ENCODE measurements around the gene SNX15. TPM values are rescaled to one million over a fixed set of nuclear protein-coding genes. Genes with fewer than 3 reads are reported as not detected.

SNX15 gene
- total and polyA plus RNA-seq, 4 donors = 16.2 to 28.4 (median 18.9) TPM

DNA sequence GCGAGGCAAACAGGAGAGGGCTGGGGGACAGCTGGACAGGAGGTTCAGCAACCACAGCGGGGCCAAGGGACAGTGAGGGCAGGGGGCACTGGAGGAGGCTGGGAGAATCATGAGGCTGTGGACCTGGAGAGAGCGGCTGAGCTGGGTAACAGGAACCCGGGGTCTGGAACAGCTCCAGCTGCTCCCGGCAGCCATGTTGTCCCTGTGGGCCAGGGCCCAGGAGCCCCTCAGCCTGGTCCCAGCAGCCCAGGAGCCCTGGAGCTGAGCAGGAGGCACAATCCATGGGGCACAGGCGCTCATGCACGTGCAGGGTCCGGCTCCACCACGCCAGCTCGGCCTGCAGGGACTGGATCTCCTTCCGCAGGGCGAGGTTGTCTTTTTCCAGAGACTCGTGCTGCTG lies 37.8 kb upstream of the SNX15 start:
- Histone ChIP-seq H3K27me3 (ENCODE audit: control insufficient read depth in 3 of 3, insufficient read depth in 3 of 3, low read length in 2 of 3) (no peaks in the 10 kb centered on the region), H3K4me1 (ENCODE audit: control insufficient read depth in 5 of 5, insufficient read depth in 5 of 5, low read length in 5 of 5) (peaks cover 0 to 13% (median 9%) of the 10 kb centered on the region in 5 donors)
- ATAC-seq (ENCODE audit: insufficient read depth, low FRiP score) = no peak

DNA sequence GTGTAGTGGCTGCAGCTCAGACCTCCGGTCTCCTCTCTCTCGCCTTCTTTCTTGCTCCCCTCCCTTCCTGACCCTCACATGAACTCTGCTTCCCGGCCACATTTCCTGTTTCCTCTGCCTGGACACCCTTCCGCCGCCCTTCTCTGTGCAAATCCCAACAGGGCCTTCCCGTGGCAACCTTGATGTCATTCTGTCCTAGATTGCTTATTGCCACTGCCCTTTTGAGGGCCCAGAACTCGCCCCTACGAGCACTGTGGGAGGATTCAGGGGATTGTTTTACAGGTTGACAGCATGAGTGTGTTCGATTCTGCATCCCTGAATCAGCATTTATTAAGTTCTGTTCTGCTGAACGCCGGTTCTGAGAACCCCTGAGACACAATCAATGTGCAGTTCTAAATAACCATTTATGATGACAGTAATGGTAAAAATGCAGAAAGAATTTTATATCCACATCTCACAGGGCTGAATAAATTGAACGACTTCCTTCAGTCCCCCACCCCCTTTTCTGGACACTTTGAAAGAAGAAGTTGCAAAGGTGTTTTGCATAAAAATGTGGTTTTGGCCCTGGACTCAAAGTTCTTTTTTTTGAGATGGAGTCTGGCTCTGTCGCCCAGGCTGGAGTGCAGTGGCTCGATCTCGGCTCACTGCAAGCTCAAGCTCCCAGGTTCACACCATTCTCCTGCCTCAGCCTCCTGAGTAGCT lies 36.9 kb upstream of the SNX15 start:
- no peaks in the 10 kb centered on the region for H3K9me3 ChIP-seq (ENCODE audit: control insufficient read depth in 4 of 4, insufficient read depth in 3 of 4, low read length in 3 of 4)
- no peak overlapping the region for H3K4me3 ChIP-seq
- TF ChIP-seq, protein P1, sequence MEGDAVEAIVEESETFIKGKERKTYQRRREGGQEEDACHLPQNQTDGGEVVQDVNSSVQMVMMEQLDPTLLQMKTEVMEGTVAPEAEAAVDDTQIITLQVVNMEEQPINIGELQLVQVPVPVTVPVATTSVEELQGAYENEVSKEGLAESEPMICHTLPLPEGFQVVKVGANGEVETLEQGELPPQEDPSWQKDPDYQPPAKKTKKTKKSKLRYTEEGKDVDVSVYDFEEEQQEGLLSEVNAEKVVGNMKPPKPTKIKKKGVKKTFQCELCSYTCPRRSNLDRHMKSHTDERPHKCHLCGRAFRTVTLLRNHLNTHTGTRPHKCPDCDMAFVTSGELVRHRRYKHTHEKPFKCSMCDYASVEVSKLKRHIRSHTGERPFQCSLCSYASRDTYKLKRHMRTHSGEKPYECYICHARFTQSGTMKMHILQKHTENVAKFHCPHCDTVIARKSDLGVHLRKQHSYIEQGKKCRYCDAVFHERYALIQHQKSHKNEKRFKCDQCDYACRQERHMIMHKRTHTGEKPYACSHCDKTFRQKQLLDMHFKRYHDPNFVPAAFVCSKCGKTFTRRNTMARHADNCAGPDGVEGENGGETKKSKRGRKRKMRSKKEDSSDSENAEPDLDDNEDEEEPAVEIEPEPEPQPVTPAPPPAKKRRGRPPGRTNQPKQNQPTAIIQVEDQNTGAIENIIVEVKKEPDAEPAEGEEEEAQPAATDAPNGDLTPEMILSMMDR (IDR thresholded peaks at IDR 0.05; ENCODE audit: control extremely low read depth, extremely low read depth) = no peak
- peak; percentile 74 to 85 (median 75) for DNase-seq
- H3K4me1 ChIP-seq (ENCODE audit: control insufficient read depth in 5 of 5, insufficient read depth in 5 of 5, low read length in 5 of 5) = peaks cover 0 to 17% (median 9%) of the 10 kb centered on the region in 5 donors
- peak overlapping the region in 1 of 2 donors; percentile 73 for H3K27ac ChIP-seq (ENCODE audit: low read depth in 1 of 2, low read length in 1 of 2)
- peaks cover 0 to 3% (median 0%) of the 10 kb centered on the region in 4 donors for H3K36me3 ChIP-seq (ENCODE audit: control insufficient read depth in 4 of 4, insufficient read depth in 4 of 4, low read length in 4 of 4)
- ATAC-seq (ENCODE audit: insufficient read depth, low FRiP score) = peak; percentile 62
- no peaks in the 10 kb centered on the region for H3K27me3 ChIP-seq (ENCODE audit: control insufficient read depth in 3 of 3, insufficient read depth in 3 of 3, low read length in 2 of 3)
- H3K9ac ChIP-seq (ENCODE audit: insufficient read depth in 1 of 2, low read length in 2 of 2) = no peak overlapping the region
- WGBS, 2 donors = 15 to 26% methylated on average over 15 of the region's 15 CpGs

More for the DNA sequence above, 37.8 kb upstream of the SNX15 start:
- H3K4me3 ChIP-seq = no peak overlapping the region
- H3K36me3 ChIP-seq (ENCODE audit: control insufficient read depth in 4 of 4, insufficient read depth in 4 of 4, low read length in 4 of 4) = peaks cover 0 to 3% (median 0%) of the 10 kb centered on the region in 4 donors
- TF ChIP-seq, protein P1 (IDR thresholded peaks at IDR 0.05; ENCODE audit: control extremely low read depth, extremely low read depth) = no peak
- H3K9ac ChIP-seq (ENCODE audit: insufficient read depth in 1 of 2, low read length in 2 of 2) = no peak overlapping the region
- peak overlapping the region in 1 of 2 donors; percentile 73 for H3K27ac ChIP-seq (ENCODE audit: low read depth in 1 of 2, low read length in 1 of 2)
- no peaks in the 10 kb centered on the region for H3K9me3 ChIP-seq (ENCODE audit: control insufficient read depth in 4 of 4, insufficient read depth in 3 of 4, low read length in 3 of 4)
- WGBS, 2 donors = 76 to 77% methylated on average over 13 of the region's 13 CpGs
- DNase-seq = no peak

DNA sequence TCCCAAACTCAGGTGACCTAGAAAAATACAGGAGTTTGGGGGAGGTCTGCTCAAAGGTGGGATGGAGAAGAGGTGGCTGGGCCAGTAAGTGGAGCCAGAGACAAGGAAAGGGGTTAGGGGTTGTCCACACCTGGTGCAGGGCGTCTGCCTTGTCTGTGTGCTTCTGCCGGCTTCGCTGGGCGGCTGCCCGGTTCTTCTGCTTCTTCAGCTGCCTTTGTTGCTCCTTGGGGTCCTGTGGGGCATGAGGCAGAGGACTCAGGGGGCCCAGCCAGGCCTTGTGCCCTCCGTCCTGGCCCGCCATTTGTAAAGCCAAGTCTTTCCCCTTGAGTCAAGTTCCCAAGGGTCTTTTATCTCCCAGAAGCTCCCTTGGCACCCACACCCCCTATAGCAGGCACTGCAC lies 32.9 kb upstream of the SNX15 start:
- no peaks in the 10 kb centered on the region for H3K27me3 ChIP-seq (ENCODE audit: control insufficient read depth in 3 of 3, insufficient read depth in 3 of 3, low read length in 2 of 3)
- no peak overlapping the region for H3K4me3 ChIP-seq
- TF ChIP-seq, protein P1 (IDR thresholded peaks at IDR 0.05; ENCODE audit: control extremely low read depth, extremely low read depth) = no peak
- 96 to 98% methylated on average over 7 of the region's 7 CpGs for WGBS, 2 donors
- ATAC-seq (ENCODE audit: insufficient read depth, low FRiP score) = no peak
- DNase-seq = no peak
- no peak overlapping the region for H3K27ac ChIP-seq (ENCODE audit: low read depth in 1 of 2, low read length in 1 of 2)
- peaks cover 0 to 25% (median 9%) of the 10 kb centered on the region in 5 donors for H3K4me1 ChIP-seq (ENCODE audit: control insufficient read depth in 5 of 5, insufficient read depth in 5 of 5, low read length in 5 of 5)
- no peak overlapping the region for H3K9ac ChIP-seq (ENCODE audit: insufficient read depth in 1 of 2, low read length in 2 of 2)
- peaks cover 0 to 3% (median 0%) of the 10 kb centered on the region in 4 donors for H3K36me3 ChIP-seq (ENCODE audit: control insufficient read depth in 4 of 4, insufficient read depth in 4 of 4, low read length in 4 of 4)
- no peaks in the 10 kb centered on the region for H3K9me3 ChIP-seq (ENCODE audit: control insufficient read depth in 4 of 4, insufficient read depth in 3 of 4, low read length in 3 of 4)

Measured in lung (tissue), 12 donors.